Measurements from ENCODE around the gene INHBE.

INHBE gene

DNA sequence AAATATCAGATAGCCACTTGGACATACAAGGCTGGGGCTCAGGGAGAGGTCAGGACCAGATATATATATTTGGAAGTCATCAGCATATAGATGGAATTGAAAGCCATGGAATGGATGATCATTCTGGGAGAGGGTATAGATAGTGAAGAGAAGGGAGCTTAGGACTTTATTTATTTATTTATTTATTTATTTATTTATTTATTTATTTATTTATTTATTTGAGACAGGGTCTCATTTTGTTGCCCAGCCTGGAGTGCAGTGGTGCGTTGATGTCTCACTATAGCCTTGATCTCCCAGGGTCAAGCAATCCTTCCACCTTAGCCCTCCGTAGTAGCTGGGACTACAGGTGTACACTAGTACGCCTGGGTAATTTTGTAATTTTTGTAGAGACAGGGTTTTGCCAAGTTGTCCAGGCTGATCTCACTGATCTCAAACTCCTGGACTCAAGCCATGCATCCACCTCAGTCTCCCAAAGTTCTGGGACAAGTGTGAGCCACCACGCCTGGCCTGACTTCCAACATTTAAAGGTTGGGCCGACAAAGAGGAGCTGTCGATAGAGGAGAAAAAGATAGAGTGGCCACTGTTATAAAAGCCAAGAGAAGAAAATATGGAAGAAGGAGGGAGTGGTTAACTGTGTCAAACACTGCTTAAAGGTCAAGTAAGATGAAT is 8.7 kb upstream of the INHBE start (continued):
- TF ChIP-seq, protein P1, sequence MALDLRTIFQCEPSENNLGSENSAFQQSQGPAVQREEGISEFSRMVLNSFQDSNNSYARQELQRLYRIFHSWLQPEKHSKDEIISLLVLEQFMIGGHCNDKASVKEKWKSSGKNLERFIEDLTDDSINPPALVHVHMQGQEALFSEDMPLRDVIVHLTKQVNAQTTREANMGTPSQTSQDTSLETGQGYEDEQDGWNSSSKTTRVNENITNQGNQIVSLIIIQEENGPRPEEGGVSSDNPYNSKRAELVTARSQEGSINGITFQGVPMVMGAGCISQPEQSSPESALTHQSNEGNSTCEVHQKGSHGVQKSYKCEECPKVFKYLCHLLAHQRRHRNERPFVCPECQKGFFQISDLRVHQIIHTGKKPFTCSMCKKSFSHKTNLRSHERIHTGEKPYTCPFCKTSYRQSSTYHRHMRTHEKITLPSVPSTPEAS (tag by site-specific recombination; IDR thresholded peaks at IDR 0.05), result no peak
- no peak for TF ChIP-seq ZSCAN23 (tag by site-specific recombination; IDR thresholded peaks at IDR 0.05)
- no peak for TF ChIP-seq REPIN1 (tag by site-specific recombination; IDR thresholded peaks at IDR 0.05; ENCODE audit: low read depth)
- no peak for TF ChIP-seq ZFP41 (tag by site-specific recombination; IDR thresholded peaks at IDR 0.05; ENCODE audit: borderline replicate concordance)
- TF ChIP-seq, protein P2, sequence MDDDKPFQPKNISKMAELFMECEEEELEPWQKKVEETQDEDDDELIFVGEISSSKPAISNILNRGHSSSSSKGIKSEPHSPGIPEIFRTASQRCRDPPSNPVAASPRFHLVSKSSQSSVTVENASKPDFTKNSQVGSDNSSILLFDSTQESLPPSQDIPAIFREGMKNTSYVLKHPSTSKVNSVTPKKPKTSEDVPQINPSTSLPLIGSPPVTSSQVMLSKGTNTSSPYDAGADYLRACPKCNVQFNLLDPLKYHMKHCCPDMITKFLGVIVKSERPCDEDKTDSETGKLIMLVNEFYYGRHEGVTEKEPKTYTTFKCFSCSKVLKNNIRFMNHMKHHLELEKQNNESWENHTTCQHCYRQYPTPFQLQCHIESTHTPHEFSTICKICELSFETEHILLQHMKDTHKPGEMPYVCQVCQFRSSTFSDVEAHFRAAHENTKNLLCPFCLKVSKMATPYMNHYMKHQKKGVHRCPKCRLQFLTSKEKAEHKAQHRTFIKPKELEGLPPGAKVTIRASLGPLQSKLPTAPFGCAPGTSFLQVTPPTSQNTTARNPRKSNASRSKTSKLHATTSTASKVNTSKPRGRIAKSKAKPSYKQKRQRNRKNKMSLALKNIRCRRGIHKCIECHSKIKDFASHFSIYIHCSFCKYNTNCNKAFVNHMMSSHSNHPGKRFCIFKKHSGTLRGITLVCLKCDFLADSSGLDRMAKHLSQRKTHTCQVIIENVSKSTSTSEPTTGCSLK (tag by site-specific recombination; IDR thresholded peaks at IDR 0.05), result no peak
- TF ChIP-seq FEZF1 (tag by site-specific recombination; IDR thresholded peaks at IDR 0.05), result no peak
- TF ChIP-seq, protein P3, sequence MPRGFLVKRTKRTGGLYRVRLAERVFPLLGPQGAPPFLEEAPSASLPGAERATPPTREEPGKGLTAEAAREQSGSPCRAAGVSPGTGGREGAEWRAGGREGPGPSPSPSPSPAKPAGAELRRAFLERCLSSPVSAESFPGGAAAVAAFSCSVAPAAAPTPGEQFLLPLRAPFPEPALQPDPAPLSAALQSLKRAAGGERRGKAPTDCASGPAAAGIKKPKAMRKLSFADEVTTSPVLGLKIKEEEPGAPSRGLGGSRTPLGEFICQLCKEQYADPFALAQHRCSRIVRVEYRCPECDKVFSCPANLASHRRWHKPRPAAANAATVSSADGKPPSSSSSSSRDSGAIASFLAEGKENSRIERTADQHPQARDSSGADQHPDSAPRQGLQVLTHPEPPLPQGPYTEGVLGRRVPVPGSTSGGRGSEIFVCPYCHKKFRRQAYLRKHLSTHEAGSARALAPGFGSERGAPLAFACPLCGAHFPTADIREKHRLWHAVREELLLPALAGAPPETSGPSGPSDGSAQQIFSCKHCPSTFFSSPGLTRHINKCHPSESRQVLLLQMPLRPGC (tag by site-specific recombination; IDR thresholded peaks at IDR 0.05), result no peak
- TF ChIP-seq OVOL3 (tag by site-specific recombination; IDR thresholded peaks at IDR 0.05), result peak; percentile 63; the same call in 1 of the 2 replicates
- TF ChIP-seq, protein P4, sequence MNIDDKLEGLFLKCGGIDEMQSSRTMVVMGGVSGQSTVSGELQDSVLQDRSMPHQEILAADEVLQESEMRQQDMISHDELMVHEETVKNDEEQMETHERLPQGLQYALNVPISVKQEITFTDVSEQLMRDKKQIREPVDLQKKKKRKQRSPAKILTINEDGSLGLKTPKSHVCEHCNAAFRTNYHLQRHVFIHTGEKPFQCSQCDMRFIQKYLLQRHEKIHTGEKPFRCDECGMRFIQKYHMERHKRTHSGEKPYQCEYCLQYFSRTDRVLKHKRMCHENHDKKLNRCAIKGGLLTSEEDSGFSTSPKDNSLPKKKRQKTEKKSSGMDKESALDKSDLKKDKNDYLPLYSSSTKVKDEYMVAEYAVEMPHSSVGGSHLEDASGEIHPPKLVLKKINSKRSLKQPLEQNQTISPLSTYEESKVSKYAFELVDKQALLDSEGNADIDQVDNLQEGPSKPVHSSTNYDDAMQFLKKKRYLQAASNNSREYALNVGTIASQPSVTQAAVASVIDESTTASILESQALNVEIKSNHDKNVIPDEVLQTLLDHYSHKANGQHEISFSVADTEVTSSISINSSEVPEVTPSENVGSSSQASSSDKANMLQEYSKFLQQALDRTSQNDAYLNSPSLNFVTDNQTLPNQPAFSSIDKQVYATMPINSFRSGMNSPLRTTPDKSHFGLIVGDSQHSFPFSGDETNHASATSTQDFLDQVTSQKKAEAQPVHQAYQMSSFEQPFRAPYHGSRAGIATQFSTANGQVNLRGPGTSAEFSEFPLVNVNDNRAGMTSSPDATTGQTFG (tag by site-specific recombination; IDR thresholded peaks at IDR 0.05; ENCODE audit: borderline replicate concordance), result no peak
- TF ChIP-seq ZNF140 (tag by site-specific recombination; IDR thresholded peaks at IDR 0.05), result peak; percentile 95
- TF ChIP-seq, protein P5, sequence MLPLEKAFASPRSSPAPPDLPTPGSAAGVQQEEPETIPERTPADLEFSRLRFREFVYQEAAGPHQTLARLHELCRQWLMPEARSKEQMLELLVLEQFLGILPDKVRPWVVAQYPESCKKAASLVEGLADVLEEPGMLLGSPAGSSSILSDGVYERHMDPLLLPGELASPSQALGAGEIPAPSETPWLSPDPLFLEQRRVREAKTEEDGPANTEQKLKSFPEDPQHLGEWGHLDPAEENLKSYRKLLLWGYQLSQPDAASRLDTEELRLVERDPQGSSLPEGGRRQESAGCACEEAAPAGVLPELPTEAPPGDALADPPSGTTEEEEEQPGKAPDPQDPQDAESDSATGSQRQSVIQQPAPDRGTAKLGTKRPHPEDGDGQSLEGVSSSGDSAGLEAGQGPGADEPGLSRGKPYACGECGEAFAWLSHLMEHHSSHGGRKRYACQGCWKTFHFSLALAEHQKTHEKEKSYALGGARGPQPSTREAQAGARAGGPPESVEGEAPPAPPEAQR (tag by site-specific recombination; IDR thresholded peaks at IDR 0.05), result no peak
- TF ChIP-seq SP7 (tag by site-specific recombination; IDR thresholded peaks at IDR 0.05), result no peak
- TF ChIP-seq, protein P6, sequence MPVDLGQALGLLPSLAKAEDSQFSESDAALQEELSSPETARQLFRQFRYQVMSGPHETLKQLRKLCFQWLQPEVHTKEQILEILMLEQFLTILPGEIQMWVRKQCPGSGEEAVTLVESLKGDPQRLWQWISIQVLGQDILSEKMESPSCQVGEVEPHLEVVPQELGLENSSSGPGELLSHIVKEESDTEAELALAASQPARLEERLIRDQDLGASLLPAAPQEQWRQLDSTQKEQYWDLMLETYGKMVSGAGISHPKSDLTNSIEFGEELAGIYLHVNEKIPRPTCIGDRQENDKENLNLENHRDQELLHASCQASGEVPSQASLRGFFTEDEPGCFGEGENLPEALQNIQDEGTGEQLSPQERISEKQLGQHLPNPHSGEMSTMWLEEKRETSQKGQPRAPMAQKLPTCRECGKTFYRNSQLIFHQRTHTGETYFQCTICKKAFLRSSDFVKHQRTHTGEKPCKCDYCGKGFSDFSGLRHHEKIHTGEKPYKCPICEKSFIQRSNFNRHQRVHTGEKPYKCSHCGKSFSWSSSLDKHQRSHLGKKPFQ (tag by site-specific recombination; IDR thresholded peaks at IDR 0.05), result 0 out of 2 replicates have a peak, but pooled peaks have one; percentile 25
- no peak; the same call in 1 of the 2 replicates for TF ChIP-seq GLI2 (tag by site-specific recombination; IDR thresholded peaks at IDR 0.05; ENCODE audit: borderline replicate concordance, low read depth)
- TF ChIP-seq ZNF311 (tag by site-specific recombination; IDR thresholded peaks at IDR 0.05; ENCODE audit: borderline replicate concordance), result no peak
- TF ChIP-seq, protein P7, sequence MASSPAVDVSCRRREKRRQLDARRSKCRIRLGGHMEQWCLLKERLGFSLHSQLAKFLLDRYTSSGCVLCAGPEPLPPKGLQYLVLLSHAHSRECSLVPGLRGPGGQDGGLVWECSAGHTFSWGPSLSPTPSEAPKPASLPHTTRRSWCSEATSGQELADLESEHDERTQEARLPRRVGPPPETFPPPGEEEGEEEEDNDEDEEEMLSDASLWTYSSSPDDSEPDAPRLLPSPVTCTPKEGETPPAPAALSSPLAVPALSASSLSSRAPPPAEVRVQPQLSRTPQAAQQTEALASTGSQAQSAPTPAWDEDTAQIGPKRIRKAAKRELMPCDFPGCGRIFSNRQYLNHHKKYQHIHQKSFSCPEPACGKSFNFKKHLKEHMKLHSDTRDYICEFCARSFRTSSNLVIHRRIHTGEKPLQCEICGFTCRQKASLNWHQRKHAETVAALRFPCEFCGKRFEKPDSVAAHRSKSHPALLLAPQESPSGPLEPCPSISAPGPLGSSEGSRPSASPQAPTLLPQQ (tag by site-specific recombination; IDR thresholded peaks at IDR 0.05), result no peak
- TF ChIP-seq ZNF211 (tag by site-specific recombination; IDR thresholded peaks at IDR 0.05; ENCODE audit: low read depth), result no peak
- TF ChIP-seq, protein P8, sequence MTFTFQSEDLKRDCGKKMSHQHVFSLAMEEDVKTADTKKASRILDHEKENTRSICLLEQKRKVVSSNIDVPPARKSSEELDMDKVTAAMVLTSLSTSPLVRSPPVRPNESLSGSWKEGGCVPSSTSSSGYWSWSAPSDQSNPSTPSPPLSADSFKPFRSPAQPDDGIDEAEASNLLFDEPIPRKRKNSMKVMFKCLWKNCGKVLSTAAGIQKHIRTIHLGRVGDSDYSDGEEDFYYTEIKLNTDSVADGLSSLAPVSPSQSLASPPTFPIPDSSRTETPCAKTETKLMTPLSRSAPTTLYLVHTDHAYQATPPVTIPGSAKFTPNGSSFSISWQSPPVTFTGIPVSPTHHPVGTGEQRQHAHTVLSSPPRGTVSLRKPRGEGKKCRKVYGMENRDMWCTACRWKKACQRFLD (tag by site-specific recombination; IDR thresholded peaks at IDR 0.05), result no peak
- TF ChIP-seq ZNF341 (tag by site-specific recombination; IDR thresholded peaks at IDR 0.05; ENCODE audit: low read depth), result no peak
- peak; percentile 95 for TF ChIP-seq ZNF560 (tag by site-specific recombination; IDR thresholded peaks at IDR 0.05; ENCODE audit: borderline replicate concordance)
- TF ChIP-seq, protein P9, sequence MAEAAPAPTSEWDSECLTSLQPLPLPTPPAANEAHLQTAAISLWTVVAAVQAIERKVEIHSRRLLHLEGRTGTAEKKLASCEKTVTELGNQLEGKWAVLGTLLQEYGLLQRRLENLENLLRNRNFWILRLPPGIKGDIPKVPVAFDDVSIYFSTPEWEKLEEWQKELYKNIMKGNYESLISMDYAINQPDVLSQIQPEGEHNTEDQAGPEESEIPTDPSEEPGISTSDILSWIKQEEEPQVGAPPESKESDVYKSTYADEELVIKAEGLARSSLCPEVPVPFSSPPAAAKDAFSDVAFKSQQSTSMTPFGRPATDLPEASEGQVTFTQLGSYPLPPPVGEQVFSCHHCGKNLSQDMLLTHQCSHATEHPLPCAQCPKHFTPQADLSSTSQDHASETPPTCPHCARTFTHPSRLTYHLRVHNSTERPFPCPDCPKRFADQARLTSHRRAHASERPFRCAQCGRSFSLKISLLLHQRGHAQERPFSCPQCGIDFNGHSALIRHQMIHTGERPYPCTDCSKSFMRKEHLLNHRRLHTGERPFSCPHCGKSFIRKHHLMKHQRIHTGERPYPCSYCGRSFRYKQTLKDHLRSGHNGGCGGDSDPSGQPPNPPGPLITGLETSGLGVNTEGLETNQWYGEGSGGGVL (tag by site-specific recombination; IDR thresholded peaks at IDR 0.05), result no peak
- TF ChIP-seq ZNF157 (tag by site-specific recombination; IDR thresholded peaks at IDR 0.05), result no peak
- TF ChIP-seq ZNF701 (tag by site-specific recombination; IDR thresholded peaks at IDR 0.05), result no peak

All from HEK293 (cell line).